HepG2 (cell line): ENCODE measurements around the gene ANKRD39. TPM values are rescaled to one million over a fixed set of nuclear protein-coding genes. Genes with fewer than 3 reads are reported as not detected.
A peak's percentile ranks its signal among the peaks of the same experiment; 100 is the strongest.

Source experiments
- ATAC-seq: fragments of 200-7000 bp; cut with Tn5 transposase; 3 replicates; pipeline ENCODE4 v1.9.1; 2020; ENCODE audit warnings: mild to moderate bottlenecking, moderate library complexity
- BruUV-seq: library from RNA; stranded (reverse); fragments of 400-500 nt; replicated peaks from 2 replicates; lab custom pipeline; 2021; lab: Mats Ljungman, UMichigan
- CTCF ChIA-PET: fragments of 300-600 bp; formaldehyde crosslinking; extraction: SDS; loops from one replicate; lab custom pipeline; 2021; ENCODE audit warnings: low total read pairs, inconsistent platforms, low intra/inter-chr PET ratio; lab: Yijun Ruan, JAX
- POLR2A ChIA-PET: fragments of 350-600 bp; sonication (Branson Sonifier 250); formaldehyde crosslinking; loops from one replicate; lab custom pipeline; 2020; ENCODE audit warnings: antibody characterized with exemption, inconsistent platforms; lab: Yijun Ruan, JAX
- DNase-seq: peaks from one replicate; pipeline ENCODE4 v3.0.0-alpha.2; 2015; ENCODE audit warnings: low spot score
- FAIRE-seq: peaks from 3 replicates; lab custom pipeline; 2011; peaks lifted over from hg19 to GRCh38; lab: Jason Lieb, UNC
- H2AFZ ChIP-seq: one replicate; pipeline ENCODE4 v1.6.1; 2011; ENCODE audit warnings: low read length, inconsistent platforms
- H3K27ac ChIP-seq: fragments of 300-600 bp; 3 replicates; pipeline ENCODE4 v1.8.0; 2011; ENCODE audit warnings: mixed run types, mild to moderate bottlenecking, mixed read lengths, low read length, inconsistent platforms; ENCODE audit not compliant: insufficient read depth; ENCODE audit errors: extremely low read length
- H3K27me3 ChIP-seq, 2 experiments: fragments of 200-600 bp in 1 of 2; 2 replicates in 1 of 2; 3 replicates in 1 of 2; pipeline versions ENCODE4 v1.6.0 to v1.8.0; 2011; ENCODE audit warnings: low read length in 2 of 2, mild to moderate bottlenecking in 2 of 2, moderate library complexity in 2 of 2, inconsistent platforms in 1 of 2; ENCODE audit not compliant: insufficient read depth in 2 of 2, control insufficient read depth in 1 of 2
- H3K36me3 ChIP-seq, 2 experiments: fragments of 200-600 bp in 1 of 2; replicated peaks in 1 of 2; 2 replicates in 1 of 2; 3 replicates in 1 of 2; pipeline versions ENCODE4 v1.5.1 to v1.8.0; 2011; ENCODE audit warnings: low read length in 2 of 2, inconsistent platforms in 1 of 2; ENCODE audit not compliant: insufficient read depth in 2 of 2, control insufficient read depth in 1 of 2
- H3K4me1 ChIP-seq: 2 replicates; pipeline ENCODE4 v1.5.1; 2012; ENCODE audit warnings: low read length, inconsistent platforms; ENCODE audit not compliant: insufficient read depth
- H3K4me2 ChIP-seq: 2 replicates; pipeline ENCODE4 v1.6.0; 2011; ENCODE audit warnings: low read depth, low read length, inconsistent platforms
- H3K4me3 ChIP-seq, 3 experiments: fragments of 200-600 bp in 1 of 3; sonication (generic), shearing (Covaris generic) in 1 of 3; replicated peaks in 1 of 3; 2 replicates each; pipeline ENCODE4 v1.5.1; 2011 to 2016; ENCODE audit warnings: low read length in 3 of 3, inconsistent platforms in 2 of 3, low read depth in 2 of 3, mild to moderate bottlenecking in 2 of 3, control low read depth in 1 of 3, mixed read lengths in 1 of 3; ENCODE audit not compliant: insufficient read depth in 1 of 3
- H3K79me2 ChIP-seq: one replicate; pipeline ENCODE4 v1.6.1; 2011; ENCODE audit warnings: low read length, inconsistent platforms; ENCODE audit not compliant: insufficient read depth
- H3K9ac ChIP-seq: 2 replicates; pipeline ENCODE4 v1.6.0; 2011; ENCODE audit warnings: mild to moderate bottlenecking, low read depth, low read length, inconsistent platforms; ENCODE audit not compliant: insufficient read depth
- H3K9me3 ChIP-seq: 2 replicates; pipeline ENCODE4 v1.5.1; 2012; ENCODE audit warnings: mild to moderate bottlenecking, low read length
- H4K20me1 ChIP-seq: 2 replicates; pipeline ENCODE4 v1.6.0; 2011; ENCODE audit warnings: inconsistent platforms, mild to moderate bottlenecking, low read length, moderate library complexity; ENCODE audit not compliant: insufficient read depth
- AGO1 ChIP-seq: fragments of 200-400 bp; formaldehyde crosslinking; IDR thresholded peaks from 2 replicates; pipeline ENCODE4 v1.6.1; 2017; ENCODE audit warnings: mild to moderate bottlenecking, low read depth, low read length, moderate library complexity; ENCODE audit not compliant: poor library complexity, severe bottlenecking
- CC2D1A ChIP-seq: sonication (generic); formaldehyde crosslinking; IDR thresholded peaks from 2 replicates; pipeline ENCODE4 v1.8.1; 2023; ENCODE audit warnings: mild to moderate bottlenecking, missing genetic modification reagents
- KDM2A ChIP-seq: sonication (generic); formaldehyde crosslinking; IDR thresholded peaks from 2 replicates; pipeline ENCODE4 v1.4.0; 2020; ENCODE audit warnings: low read depth, missing genetic modification reagents, borderline replicate concordance
- THYN1 ChIP-seq: sonication (generic); formaldehyde crosslinking; IDR thresholded peaks from 2 replicates; pipeline ENCODE4 v1.8.1; 2023; ENCODE audit warnings: low read depth, mild to moderate bottlenecking, moderate library complexity, missing genetic modification reagents, borderline replicate concordance
- ZFP1 ChIP-seq: IDR thresholded peaks from 2 replicates; pipeline ENCODE4 v1.6.1; 2016
- ZNF33B ChIP-seq: sonication (generic); formaldehyde crosslinking; IDR thresholded peaks from 2 replicates; pipeline ENCODE4 v1.5.1; 2020; ENCODE audit warnings: mild to moderate bottlenecking, missing genetic modification reagents
- ZNF746 ChIP-seq: sonication (generic); formaldehyde crosslinking; IDR thresholded peaks from 2 replicates; pipeline ENCODE4 v1.8.0; 2022; ENCODE audit warnings: mild to moderate bottlenecking, missing genetic modification reagents
- WGBS: methylation state at CpG from one replicate; pipeline ENCODE4 v1.1.6; 2017; ENCODE audit warnings: low lambda C conversion rate; 5-methylcytosine and 5-hydroxymethylcytosine counted together
- in situ Hi-C: cut with HindIII; loops from 2 replicates; pipeline ENCODE4 v1.10.0; 2017; ENCODE audit warnings: low pct_unique_long_range_greater_than_20kb; ENCODE audit not compliant: extremely low pct_ligation_motif_present
- intact Hi-C: fragments of 100-400 bp; cut with micrococcal nuclease; formaldehyde crosslinking; loops from one replicate; pipeline ENCODE4 v1.10.0; 2022; ENCODE audit not compliant: unreplicated experiment
- polyA plus RNA-seq, 8 experiments: library from polyadenylated mRNA; depleted of rRNA in 3 of 8; stranded (reverse) in 7 of 8; unstranded in 1 of 8; fragments of >200 nt; fragmentation: Illumina TruSeq in 4 of 8; extraction: Trizol in 4 of 8; gene quantifications; 2 replicates each; pipeline versions ENCODE4 v1.2.1 to v1.2.3, GENCODE V29; 2011 to 2016; ENCODE audit warnings: low read depth in 4 of 8, missing spikeins in 1 of 8, mixed read lengths in 1 of 8; ENCODE audit not compliant: insufficient read depth in 1 of 8
- total RNA-seq, 5 experiments: library from RNA; depleted of rRNA; stranded (reverse); fragments of >200 nt; fragmentation: Illumina TruSeq; extraction: Trizol; gene quantifications; 2 replicates each; pipeline ENCODE4 v1.2.3, GENCODE V29; 2016; ENCODE audit warnings: low read depth in 1 of 5
- TF ChIP-seq, protein P1 (sequence below): sonication (generic); formaldehyde crosslinking; IDR thresholded peaks from 2 replicates; pipeline ENCODE4 v1.9.0; 2021; ENCODE audit warnings: missing genetic modification reagents, mild to moderate bottlenecking, borderline replicate concordance

ANKRD39 gene
- total and polyA plus RNA-seq, 2 of the 13 experiments (the other 11 are each of a cell fraction or from before 2014, with no cell fraction given), result 23.2 to 24.8 TPM

DNA sequence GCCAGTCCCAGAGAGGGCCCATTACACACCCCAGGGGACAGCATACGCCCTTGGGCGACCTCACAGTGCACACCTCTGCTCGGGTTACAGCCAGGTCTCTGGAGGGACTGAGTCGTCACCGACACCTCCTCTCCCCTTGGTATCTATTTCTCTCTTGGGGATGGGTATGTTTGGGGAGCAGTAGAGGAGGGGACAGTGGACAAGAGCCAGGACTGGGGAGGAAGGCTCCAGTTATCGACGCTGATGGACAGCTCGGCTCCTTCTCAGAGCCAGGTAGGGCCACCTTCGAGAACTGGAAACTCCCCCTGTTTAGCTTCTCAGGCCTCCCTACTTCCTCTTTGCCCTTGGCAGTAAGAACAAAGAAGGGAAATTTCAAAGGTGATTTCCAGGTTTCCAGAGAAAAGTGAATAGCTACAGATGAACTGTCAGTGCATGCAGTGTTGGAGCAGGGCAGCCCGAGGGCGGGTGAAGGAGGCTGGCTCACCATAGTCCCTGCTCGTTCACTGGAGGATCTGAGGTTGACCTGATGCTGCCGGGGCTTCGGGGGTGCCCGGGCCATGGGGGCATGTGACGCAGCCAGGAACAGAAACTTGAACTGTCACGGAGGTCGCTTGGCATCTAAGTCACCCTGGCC lies 16.5 kb upstream of the ANKRD39 start:
- no peaks in the 10 kb centered on the region for H3K9me3 ChIP-seq
- H3K4me1 ChIP-seq, result peaks cover 18% of the 10 kb centered on the region
- no peak overlapping the region for H3K4me2 ChIP-seq
- H2AFZ ChIP-seq, result no peak overlapping the region
- no TSS peak for BruUV-seq
- no peaks in the 10 kb centered on the region for H3K79me2 ChIP-seq
- in situ Hi-C loops, result no loop called here
- peaks cover 31 to 76% of the 10 kb centered on the region in 2 experiments for H3K27me3 ChIP-seq
- TF ChIP-seq ZNF33B (CRISPR knock-in tag) (no peak), KDM2A (CRISPR knock-in tag) (0 out of 2 replicates have a peak, but pooled peaks have one; percentile 16), CC2D1A (CRISPR knock-in tag) (no peak), THYN1 (CRISPR knock-in tag) (no peak), ZFP1 (no peak), ZNF746 (CRISPR knock-in tag) (no peak), AGO1 (peak; percentile 33)
- TF ChIP-seq, protein P1, sequence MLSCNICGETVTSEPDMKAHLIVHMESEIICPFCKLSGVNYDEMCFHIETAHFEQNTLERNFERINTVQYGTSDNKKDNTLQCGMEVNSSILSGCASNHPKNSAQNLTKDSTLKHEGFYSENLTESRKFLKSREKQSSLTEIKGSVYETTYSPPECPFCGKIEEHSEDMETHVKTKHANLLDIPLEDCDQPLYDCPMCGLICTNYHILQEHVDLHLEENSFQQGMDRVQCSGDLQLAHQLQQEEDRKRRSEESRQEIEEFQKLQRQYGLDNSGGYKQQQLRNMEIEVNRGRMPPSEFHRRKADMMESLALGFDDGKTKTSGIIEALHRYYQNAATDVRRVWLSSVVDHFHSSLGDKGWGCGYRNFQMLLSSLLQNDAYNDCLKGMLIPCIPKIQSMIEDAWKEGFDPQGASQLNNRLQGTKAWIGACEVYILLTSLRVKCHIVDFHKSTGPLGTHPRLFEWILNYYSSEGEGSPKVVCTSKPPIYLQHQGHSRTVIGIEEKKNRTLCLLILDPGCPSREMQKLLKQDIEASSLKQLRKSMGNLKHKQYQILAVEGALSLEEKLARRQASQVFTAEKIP, result no peak
- H3K27ac ChIP-seq, result no peak overlapping the region
- CTCF ChIA-PET, result no interaction called here
- DNase-seq, result no peak
- ATAC-seq, result no peak
- WGBS, result 42% methylated on average over 12 of the region's 18 CpGs
- H4K20me1 ChIP-seq, result no peaks in the 10 kb centered on the region
- no peaks in the 10 kb centered on the region for H3K36me3 ChIP-seq
- H3K9ac ChIP-seq, result no peak overlapping the region
- H3K4me3 ChIP-seq, result no peak overlapping the region
- no peak for FAIRE-seq
- POLR2A ChIA-PET, result interaction anchor here (1.2 to 3.1 kb wide), 2 partner anchors 12 to 17 kb away, joined by 3 to 17 read pairs; partner anchors contain the start of gene ANKRD39
- intact Hi-C loops, result no loop called here
